K562 (cell line): ENCODE results near the gene ABHD16A. TPM values are rescaled to one million over a fixed set of nuclear protein-coding genes. Genes with fewer than 3 reads are reported as not detected.

ENCODE experiments used
- CHCHD3 ChIP-seq: fragments of 250-450 bp; sonication (Bioruptor Pico); IDR thresholded peaks from 2 replicates; pipeline ENCODE4 v2.1.2; 2022; ENCODE audit warnings: mild to moderate bottlenecking
- EGR1 ChIP-seq: fragments of 450-650 bp; conservative IDR thresholded peaks from 2 replicates; pipeline ENCODE4 v1.6.1; 2017; ENCODE audit warnings: mild to moderate bottlenecking
- ETV1 ChIP-seq: fragments of 450-650 bp; conservative IDR thresholded peaks from 2 replicates; pipeline ENCODE4 v1.6.1; 2016; ENCODE audit warnings: missing genetic modification characterization, control low read depth, low read depth, missing compliant biosample characterization
- GABPB2 ChIP-seq: fragments of 250-450 bp; sonication (Bioruptor Pico); conservative IDR thresholded peaks from 2 replicates; pipeline ENCODE4 v1.5.1; 2021; ENCODE audit warnings: mild to moderate bottlenecking
- HEY1 ChIP-seq: fragments of 250-450 bp; sonication (Bioruptor Pico); IDR thresholded peaks from 2 replicates; pipeline ENCODE4 v1.5.0; 2020; ENCODE audit warnings: mild to moderate bottlenecking, moderate library complexity, borderline replicate concordance
- HIVEP1 ChIP-seq: fragments of 250-450 bp; sonication (Bioruptor Pico); IDR thresholded peaks from 2 replicates; pipeline ENCODE4 v1.4.0; 2020; ENCODE audit warnings: mild to moderate bottlenecking
- MYNN ChIP-seq, 2 experiments: sonication (generic); formaldehyde crosslinking in 1 of 2; IDR thresholded peaks; 2 replicates each; pipeline versions ENCODE4 v1.5.0 to v1.6.1; 2016 to 2020; ENCODE audit warnings: antibody characterized with exemption in 1 of 2, missing genetic modification reagents in 1 of 2
- NCOA6 ChIP-seq: fragments of 450-650 bp; IDR thresholded peaks from 2 replicates; pipeline ENCODE4 v1.6.1; 2017; ENCODE audit warnings: mild to moderate bottlenecking
- NEUROD1 ChIP-seq: fragments of 150-350 bp; IDR thresholded peaks from 2 replicates; pipeline ENCODE4 v1.6.1; 2014; ENCODE audit warnings: borderline replicate concordance, low read length, low read depth; ENCODE audit not compliant: partially characterized antibody
- NR3C1 ChIP-seq: sonication (generic); formaldehyde crosslinking; IDR thresholded peaks from 2 replicates; pipeline ENCODE4 v1.8.1; 2022; ENCODE audit warnings: missing genetic modification reagents
- NUFIP1 ChIP-seq: fragments of 450-650 bp; IDR thresholded peaks from 2 replicates; pipeline ENCODE4 v1.6.1; 2018; ENCODE audit not compliant: partially characterized antibody
- PTTG1 ChIP-seq: fragments of 450-650 bp; IDR thresholded peaks from 2 replicates; pipeline ENCODE4 v1.6.1; 2016; ENCODE audit warnings: low read depth, mild to moderate bottlenecking, missing genetic modification characterization, missing compliant biosample characterization
- PYGO2 ChIP-seq: fragments of 450-650 bp; IDR thresholded peaks from 2 replicates; pipeline ENCODE4 v1.6.1; 2016; ENCODE audit warnings: mild to moderate bottlenecking, missing genetic modification characterization, moderate library complexity, missing compliant biosample characterization
- RBM22 ChIP-seq: fragments of 200-400 bp; formaldehyde crosslinking; IDR thresholded peaks from 2 replicates; pipeline ENCODE4 v1.6.1; 2018; ENCODE audit warnings: low read length, low read depth; ENCODE audit not compliant: poor library complexity, severe bottlenecking
- RBM25 ChIP-seq: fragments of 200-400 bp; formaldehyde crosslinking; IDR thresholded peaks from 2 replicates; pipeline ENCODE4 v1.6.1; 2018; ENCODE audit warnings: low read length, low read depth, moderate library complexity; ENCODE audit not compliant: severe bottlenecking
- SIX5 ChIP-seq, 2 experiments: IDR thresholded peaks; 2 replicates each; pipeline ENCODE4 v1.6.1; 2011; ENCODE audit warnings: low read length in 2 of 2, borderline replicate concordance in 1 of 2, low read depth in 1 of 2, mild to moderate bottlenecking in 1 of 2, moderate library complexity in 1 of 2; ENCODE audit not compliant: insufficient read depth in 1 of 2
- SMARCA5 ChIP-seq: fragments of 450-650 bp; IDR thresholded peaks from 2 replicates; pipeline ENCODE4 v1.6.1; 2016
- SMC3 ChIP-seq: conservative IDR thresholded peaks from 2 replicates; pipeline ENCODE4 v1.6.1; 2011; ENCODE audit warnings: low read depth, low read length, improper control_type of control experiment; ENCODE audit not compliant: insufficient read depth
- SNRNP70 ChIP-seq: fragments of 200-400 bp; formaldehyde crosslinking; optimal IDR thresholded peaks from 2 replicates; pipeline ENCODE3; 2017; ENCODE audit warnings: low read depth, low read length
- SRSF7 ChIP-seq: fragments of 200-400 bp; formaldehyde crosslinking; optimal IDR thresholded peaks from 2 replicates; pipeline ENCODE3; 2017; ENCODE audit warnings: mild to moderate bottlenecking, low read depth, low read length
- TARDBP ChIP-seq: fragments of 450-650 bp; IDR thresholded peaks from 2 replicates; pipeline ENCODE4 v1.6.1; 2016
- TCFL5 ChIP-seq: fragments of 250-450 bp; sonication (Bioruptor Pico); conservative IDR thresholded peaks from 2 replicates; pipeline ENCODE4 v1.6.1; 2021; ENCODE audit warnings: mild to moderate bottlenecking, moderate library complexity, matching md5 sums
- ZBTB9 ChIP-seq: fragments of 450-650 bp; formaldehyde crosslinking; IDR thresholded peaks from 2 replicates; pipeline ENCODE4 v1.4.0; 2020; ENCODE audit warnings: mild to moderate bottlenecking, moderate library complexity
- ZNF165 ChIP-seq: fragments of 250-450 bp; sonication (Bioruptor Pico); IDR thresholded peaks from 2 replicates; pipeline ENCODE4 v1.4.0; 2020; ENCODE audit warnings: borderline replicate concordance
- ZNF253 ChIP-seq: fragments of 250-450 bp; sonication (Bioruptor Pico); conservative IDR thresholded peaks from 2 replicates; pipeline ENCODE4 v1.6.1; 2021; ENCODE audit warnings: mild to moderate bottlenecking
- ZNF551 ChIP-seq: fragments of 250-450 bp; sonication (Bioruptor Pico); IDR thresholded peaks from 2 replicates; pipeline ENCODE4 v1.5.0; 2021; ENCODE audit warnings: mild to moderate bottlenecking, moderate library complexity
- ZNF764 ChIP-seq: fragments of 250-450 bp; sonication (Bioruptor Pico); IDR thresholded peaks from 2 replicates; pipeline ENCODE4 v1.4.0; 2020; ENCODE audit warnings: low read depth, mild to moderate bottlenecking, moderate library complexity
- ZNF780A ChIP-seq: fragments of 250-450 bp; sonication (Bioruptor Pico); IDR thresholded peaks from 2 replicates; pipeline ENCODE4 v1.5.0; 2021; ENCODE audit warnings: mild to moderate bottlenecking
- polyA plus RNA-seq, 8 experiments: library from polyadenylated mRNA; depleted of rRNA in 4 of 8; stranded (reverse) in 5 of 8; unstranded in 3 of 8; fragments of >200 nt; fragmentation: Nextera tagmentation in 2 of 8; fragmentation: Illumina TruSeq in 1 of 8; extraction: Ambion mirVana in 2 of 8; extraction: Trizol in 1 of 8; gene quantifications; 2 replicates each; pipeline versions ENCODE4 v1.2.1 to v1.2.3, GENCODE V29; 2011 to 2014; ENCODE audit warnings: inconsistent platforms in 1 of 8, missing spikeins in 1 of 8
- total RNA-seq, 7 experiments: library from RNA; depleted of rRNA in 6 of 7; stranded (reverse); fragments of >200 nt in 6 of 7; fragmentation: Illumina TruSeq in 2 of 7; extraction: Trizol in 2 of 7; gene quantifications; 2 replicates each; pipeline versions ENCODE4 v1.2.1 to v1.2.3, GENCODE V29; 2011 to 2021; ENCODE audit warnings: low replicate concordance in 1 of 7
- TF ChIP-seq, protein P1 (sequence below): fragments of 200-800 bp; sonication (Bioruptor generic); IDR thresholded peaks from 2 replicates; pipeline ENCODE4 v1.6.1; 2017; ENCODE audit warnings: missing genetic modification characterization, missing compliant biosample characterization

ABHD16A gene
- total and polyA plus RNA-seq, 9 of the 15 experiments (the other 6 are each of a cell fraction or from before 2014, with no cell fraction given): 25.8 to 120 (median 81.6) TPM

DNA sequence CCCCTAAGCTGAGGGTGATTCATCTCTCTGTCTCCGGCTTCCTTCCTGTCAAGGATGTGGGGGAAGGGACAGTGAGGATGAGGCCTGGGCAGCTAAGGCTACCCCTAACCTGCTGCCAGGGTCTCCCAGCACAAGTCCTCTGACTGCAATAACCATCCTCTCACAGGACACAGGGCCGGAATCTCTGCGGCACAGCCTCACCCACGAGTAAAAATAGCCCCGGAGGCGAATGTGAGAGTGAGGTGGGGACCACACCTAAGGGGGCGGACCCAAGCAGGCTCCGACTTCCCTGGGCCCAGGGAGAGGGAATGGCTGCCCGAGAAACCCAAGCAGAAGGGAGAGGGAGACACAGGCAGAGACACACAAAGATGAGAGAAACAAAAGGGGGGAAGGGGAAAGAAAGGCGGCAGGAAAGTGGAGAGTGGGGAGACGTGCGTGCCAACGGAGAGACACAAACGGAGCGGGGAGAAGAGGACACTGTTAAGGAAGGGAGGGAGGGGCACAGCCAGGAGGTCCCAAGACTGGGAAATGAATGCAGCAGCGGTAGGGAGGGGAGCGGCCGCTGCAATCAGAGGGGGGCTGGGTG is 31.8 kb upstream of the ABHD16A start (continued):
- TF ChIP-seq ZBTB9 (CRISPR knock-in tag) (peak; percentile 19; the same call in 1 of the 2 replicates), TARDBP (no peak), EGR1 (no peak), RBM22 (no peak), NUFIP1 (no peak), NEUROD1 (peak; percentile 92), SRSF7 (no peak), ZNF551 (CRISPR knock-in tag) (no peak), SMC3 (no peak), RBM25 (no peak), SIX5 (IDR thresholded peaks at IDR 0.05; ENCODE audit: borderline replicate concordance in 1 of 2, insufficient read depth in 1 of 2, low read depth in 1 of 2, low read length in 2 of 2) (no peak), NCOA6 (no peak), ETV1 (tag) (peak; percentile 100), MYNN (IDR thresholded peaks at IDR 0.05) (no peak), MYNN (CRISPR knock-in tag; IDR thresholded peaks at IDR 0.05) (no peak), CHCHD3 (CRISPR knock-in tag) (no peak), GABPB2 (CRISPR knock-in tag) (no peak), PYGO2 (no peak), TCFL5 (CRISPR knock-in tag) (no peak), ZNF165 (CRISPR knock-in tag) (peak; percentile 81; the same call in 1 of the 2 replicates), ZNF764 (CRISPR knock-in tag) (peak; percentile 28; the same call in 1 of the 2 replicates), ZNF253 (no peak), NR3C1 (no peak), HIVEP1 (CRISPR knock-in tag) (no peak), SMARCA5 (peak; percentile 88), HEY1 (CRISPR knock-in tag) (no peak), PTTG1 (tag) (no peak), ZNF780A (CRISPR knock-in tag) (no peak), SNRNP70 (no peak)
- TF ChIP-seq, protein P1, sequence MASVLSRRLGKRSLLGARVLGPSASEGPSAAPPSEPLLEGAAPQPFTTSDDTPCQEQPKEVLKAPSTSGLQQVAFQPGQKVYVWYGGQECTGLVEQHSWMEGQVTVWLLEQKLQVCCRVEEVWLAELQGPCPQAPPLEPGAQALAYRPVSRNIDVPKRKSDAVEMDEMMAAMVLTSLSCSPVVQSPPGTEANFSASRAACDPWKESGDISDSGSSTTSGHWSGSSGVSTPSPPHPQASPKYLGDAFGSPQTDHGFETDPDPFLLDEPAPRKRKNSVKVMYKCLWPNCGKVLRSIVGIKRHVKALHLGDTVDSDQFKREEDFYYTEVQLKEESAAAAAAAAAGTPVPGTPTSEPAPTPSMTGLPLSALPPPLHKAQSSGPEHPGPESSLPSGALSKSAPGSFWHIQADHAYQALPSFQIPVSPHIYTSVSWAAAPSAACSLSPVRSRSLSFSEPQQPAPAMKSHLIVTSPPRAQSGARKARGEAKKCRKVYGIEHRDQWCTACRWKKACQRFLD (CRISPR knock-in tag): no peak
